Vagina (tissue), 2 donors: Measurements from ENCODE around the gene ARHGAP45.

Experiments used
- CTCF ChIP-seq, 3 experiments: fragments of 450-650 bp in 2 of 3; fragments of 200-600 bp in 1 of 3; sonication (generic) in 1 of 3; IDR thresholded peaks; one replicate each; pipeline ENCODE4 v1.5.1; 2017 to 2019; ENCODE audit warnings: antibody characterized with exemption in 3 of 3, mild to moderate bottlenecking in 2 of 3, moderate library complexity in 2 of 3
- POLR2A ChIP-seq, 2 donors: fragments of 450-650 bp; IDR thresholded peaks; one replicate each; pipeline ENCODE4 v1.6.1; 2017; ENCODE audit warnings: antibody characterized with exemption in 2 of 2, mild to moderate bottlenecking in 2 of 2, moderate library complexity in 2 of 2
- POLR2AphosphoS5 ChIP-seq, 2 donors: sonication (generic); formaldehyde crosslinking; IDR thresholded peaks; one replicate each; pipeline ENCODE4 v1.9.0; 2017; ENCODE audit warnings: antibody characterized with exemption in 2 of 2, mild to moderate bottlenecking in 2 of 2, low read depth in 1 of 2; ENCODE audit not compliant: insufficient read depth in 1 of 2

- TF ChIP-seq POLR2AphosphoS5 (IDR thresholded peaks at IDR 0.05; ENCODE audit: insufficient read depth in 1 of 2, low read depth in 1 of 2) (no peak), CTCF (IDR thresholded peaks at IDR 0.05) (no peak), POLR2A (IDR thresholded peaks at IDR 0.05) (no peak)
These were observed 58.9 kb downstream of the ARHGAP45 start for GRCh38 chr19:1125601-1126467.
